Stimulated activated CD4-positive, alpha-beta T cell treated with anti-CD3 and anti-CD28 coated beads, Interleukin-1b, Interleukin-23, amount 100 ng/mL, for 4 hours (primary cell): ENCODE data around the gene NLRP1.

Experiments
- DNase-seq, 2 donors: peaks; one replicate each; pipeline ENCODE4 v3.0.0-alpha.2; 2020; ENCODE audit warnings: low read depth in 2 of 2

Gene NLRP1

DNA sequence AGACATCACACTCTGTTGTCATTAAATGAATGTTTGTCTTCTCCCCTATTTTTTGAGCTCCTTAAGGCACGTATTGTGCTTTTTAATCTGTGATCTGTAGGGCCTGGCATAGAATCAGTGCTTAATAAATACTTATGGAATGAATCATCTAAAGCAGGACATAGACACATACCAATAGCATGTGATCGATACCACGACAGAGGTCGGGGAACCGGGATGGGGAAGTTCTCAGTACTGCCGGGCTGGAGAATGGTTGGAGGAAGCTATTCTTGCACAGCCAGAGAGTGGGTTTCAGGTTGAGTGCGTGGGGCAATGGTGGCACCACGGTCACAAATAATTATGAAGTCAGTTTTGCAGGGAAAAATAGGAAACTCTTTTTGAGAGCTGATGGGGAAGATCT, 26.8 kb downstream of the NLRP1 start:
- DNase-seq = no peak

DNA sequence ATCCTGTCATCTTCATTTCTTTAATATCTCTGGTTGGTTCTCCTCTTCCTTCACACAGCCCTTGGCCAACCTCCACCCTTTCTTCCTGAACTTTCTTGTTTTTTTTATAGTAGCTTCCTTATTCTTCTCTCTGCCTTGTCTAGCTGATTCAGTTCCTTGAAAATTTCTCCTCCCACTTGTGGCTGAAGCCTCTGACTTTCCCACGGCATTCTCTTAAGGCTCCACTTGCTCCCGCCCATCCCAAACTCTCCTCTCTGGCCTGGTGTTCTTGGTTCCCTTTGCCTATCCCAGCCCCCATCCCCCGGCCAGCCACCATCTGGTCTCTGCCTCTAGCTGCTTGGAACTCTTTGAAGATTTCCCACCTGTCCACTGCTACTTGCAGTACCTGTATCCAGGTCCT, 29.1 kb downstream of the NLRP1 start:
- DNase-seq = no peak

DNA sequence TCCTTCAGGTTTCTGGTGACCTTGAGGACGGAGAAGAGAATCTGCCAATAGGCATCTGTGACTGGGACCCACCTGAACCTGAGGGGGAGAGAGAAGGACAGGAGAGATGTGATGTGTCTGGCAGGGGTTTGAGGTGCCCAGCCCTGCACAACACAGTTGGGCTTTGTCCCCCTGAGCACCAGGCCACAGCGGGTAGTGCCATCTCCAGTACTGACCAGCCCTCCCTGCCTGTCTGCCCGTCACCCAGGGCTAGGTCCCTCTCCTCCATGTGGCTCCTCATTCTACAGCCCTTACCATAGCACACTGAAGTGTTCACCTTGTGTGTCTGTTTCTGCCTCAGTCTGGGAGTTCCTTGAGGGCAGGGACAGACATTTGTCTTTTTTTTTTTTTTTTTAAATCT, 30.8 kb downstream of the NLRP1 start:
- DNase-seq = no peak

DNA sequence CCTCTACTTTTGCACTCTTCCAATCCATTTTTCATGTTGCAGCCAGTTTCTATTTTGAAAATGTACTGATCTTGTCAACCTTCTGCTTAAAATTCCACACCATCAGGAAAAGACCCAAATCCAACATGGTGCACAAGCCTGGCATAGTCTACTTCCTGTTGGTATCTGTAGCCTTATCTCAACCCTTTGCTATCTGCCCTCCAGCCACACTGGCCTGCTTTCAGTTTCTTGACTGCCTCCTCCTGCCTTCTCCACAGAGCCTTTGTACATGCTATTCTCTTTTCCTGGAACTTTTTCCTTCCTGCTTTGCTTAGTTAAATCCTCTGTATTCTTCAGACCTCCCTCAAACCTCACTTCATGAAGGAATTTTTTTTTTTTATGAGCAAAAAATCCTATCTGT, 31.5 kb downstream of the NLRP1 start:
- DNase-seq = no peak

DNA sequence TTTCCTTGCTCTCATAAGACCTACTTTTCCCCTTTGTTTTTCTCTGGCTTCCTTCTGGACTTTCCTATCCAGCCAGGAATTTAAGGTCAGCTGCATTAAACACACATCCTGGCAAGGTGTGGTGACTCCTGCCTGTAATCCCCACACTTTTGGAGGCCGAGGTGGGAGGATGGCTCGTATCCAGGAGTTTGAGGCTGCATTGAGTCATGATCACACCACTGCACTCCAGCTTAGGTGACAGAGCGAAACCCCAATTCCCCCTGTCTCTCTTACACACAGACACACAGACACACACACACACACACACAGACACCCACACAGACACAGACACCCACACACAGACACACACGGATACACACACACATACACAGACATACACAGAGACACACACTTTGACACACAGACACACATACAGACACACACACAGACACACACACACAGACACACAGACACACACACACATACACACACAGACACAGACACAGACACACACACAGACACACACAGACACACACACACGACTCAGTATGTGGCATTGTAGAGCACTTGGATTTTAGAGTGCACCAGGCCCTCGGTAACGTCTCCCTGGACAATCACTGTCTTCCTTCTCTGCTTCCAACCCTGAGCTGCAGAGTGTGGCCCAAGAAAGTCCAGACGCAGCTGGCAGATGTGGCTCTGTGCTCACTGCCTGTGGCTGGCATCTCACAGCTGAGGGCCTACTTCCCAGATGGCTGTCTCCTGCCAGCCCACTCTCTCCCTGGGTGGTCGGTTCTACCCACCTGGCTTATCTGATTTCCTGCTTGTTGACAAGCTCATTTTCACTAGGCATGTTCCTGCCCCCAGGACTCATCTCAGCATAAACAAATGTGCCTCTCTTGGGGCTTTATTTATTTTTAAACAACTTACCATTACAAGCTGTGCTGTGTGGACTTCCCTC, 39.0 kb downstream of the NLRP1 start:
- no peak for DNase-seq

DNA sequence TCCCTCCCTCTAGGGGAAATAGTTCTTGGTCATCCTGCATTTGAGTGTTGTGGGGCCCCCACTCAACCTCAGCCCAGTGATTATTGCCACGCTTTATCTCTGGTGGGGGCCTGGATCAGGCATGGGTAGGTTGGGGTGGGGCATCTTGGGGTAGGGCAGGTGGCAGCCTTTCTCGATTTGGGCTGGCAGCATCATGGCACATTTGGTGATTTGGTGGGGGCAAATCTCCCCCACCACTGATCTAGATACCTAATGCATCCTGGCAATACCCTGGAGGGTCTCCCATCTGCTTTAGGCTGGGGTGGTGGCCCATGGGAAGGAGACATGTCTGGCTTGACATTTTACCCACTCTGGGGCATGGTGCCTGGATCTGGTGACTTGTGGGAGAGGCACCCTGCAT, 40.2 kb downstream of the NLRP1 start:
- DNase-seq = no peak

DNA sequence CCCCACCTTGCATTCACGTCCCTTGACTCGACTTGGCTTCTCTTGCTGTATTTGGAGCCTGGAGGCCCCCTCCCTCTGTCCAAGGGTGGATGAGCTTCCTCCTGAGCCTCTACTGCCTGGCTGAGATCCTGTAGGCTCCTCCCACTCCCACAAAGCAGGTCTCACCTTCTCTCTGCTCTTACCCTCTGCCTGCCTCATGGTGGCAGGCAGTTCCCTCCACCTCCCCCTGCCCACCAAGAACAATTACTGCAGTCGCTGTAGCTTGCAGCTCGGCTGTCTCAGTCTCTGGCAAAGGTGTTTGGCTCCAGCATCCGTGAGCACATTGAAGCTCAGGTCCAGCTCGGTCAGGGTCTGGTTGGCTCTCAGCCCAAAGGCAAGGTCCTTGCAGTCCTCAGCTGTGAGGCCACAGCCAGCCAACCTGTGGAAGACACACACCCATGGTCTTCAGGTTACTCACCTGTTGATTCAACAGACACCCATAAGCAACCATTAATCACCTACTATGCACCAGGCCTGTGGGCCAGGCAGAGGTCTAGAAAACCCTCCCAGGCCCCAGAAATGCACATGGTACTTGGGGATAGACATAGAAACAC, 42.6 kb downstream of the NLRP1 start:
- no peak for DNase-seq

DNA sequence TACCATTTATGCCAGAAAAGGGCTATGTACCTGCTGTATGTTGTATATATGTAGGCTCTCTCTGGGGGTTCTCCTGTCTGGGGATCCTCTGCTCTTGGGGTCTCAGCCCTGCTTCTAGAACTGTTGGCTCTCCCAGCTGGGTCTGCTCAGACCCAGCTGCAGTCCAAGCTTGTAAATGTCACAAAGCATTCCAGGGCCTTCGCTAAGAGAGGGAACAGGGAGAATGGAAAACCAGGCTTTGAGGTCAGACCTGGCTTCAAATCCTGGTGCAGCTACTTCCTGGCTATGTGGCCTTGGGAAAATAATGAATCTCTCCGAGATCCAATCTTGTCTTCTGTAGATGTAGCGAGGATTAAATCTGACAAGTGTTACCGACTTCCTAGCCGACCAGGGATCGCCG, 44.0 kb downstream of the NLRP1 start:
- no peak for DNase-seq

DNA sequence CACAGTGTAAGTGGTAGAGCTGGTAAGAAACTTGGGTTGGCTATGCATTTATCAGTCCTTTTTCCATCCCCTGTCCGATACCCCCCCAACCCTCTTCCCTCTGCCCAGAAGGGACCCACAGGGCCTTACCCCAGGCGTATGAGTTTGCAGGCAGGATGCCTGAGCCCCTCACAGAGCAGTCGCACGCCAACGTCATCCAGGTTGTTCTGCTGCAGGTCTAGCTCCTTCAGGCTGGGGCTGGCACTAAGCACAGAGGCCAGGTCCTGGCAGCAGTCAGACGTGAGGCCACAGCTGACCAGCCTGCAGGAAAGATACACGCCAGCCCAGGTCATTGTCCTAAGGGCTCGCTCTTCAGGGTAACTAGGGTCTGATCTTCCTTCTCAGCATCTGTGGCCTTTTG, 45.0 kb downstream of the NLRP1 start:
- no peak for DNase-seq

DNA sequence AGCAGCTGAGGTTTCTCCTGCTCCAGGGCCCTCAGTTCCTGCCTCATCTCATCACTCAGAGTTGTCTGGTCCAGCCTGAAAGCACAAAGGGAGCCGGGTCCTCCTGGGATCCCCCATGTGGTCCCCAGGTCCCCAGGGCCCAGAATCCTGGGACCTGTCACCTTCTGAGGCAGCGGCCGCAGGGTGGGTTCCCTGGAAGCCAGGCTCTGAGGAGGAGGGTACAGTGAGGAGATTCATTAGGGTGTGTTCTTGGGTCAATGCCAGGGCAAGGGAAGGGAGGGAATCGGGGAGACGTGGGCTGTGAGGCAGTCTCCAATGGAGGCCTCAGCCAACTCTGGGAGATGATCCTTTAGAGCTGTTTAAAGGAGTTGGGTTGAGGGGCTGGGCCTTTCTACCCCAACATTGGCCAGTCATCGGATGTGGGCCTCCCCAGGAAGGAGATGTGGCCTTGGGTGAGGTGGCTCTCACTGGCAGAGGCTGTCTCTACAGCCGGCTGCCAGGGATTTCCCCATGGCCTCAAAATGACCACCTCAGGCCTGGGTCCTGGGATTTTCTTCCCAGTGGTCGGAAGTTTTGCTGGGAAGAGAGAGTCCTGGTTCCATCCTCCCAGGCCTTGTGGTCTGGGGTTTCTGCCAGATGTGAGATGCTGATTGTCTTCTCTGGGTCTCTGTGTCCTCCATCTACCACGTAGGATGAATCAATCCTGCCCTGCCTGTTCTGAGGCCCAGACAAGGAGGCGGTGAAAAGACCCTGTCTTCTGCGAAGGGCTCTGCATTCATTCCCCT, 47.3 kb downstream of the NLRP1 start:
- no peak for DNase-seq

DNA sequence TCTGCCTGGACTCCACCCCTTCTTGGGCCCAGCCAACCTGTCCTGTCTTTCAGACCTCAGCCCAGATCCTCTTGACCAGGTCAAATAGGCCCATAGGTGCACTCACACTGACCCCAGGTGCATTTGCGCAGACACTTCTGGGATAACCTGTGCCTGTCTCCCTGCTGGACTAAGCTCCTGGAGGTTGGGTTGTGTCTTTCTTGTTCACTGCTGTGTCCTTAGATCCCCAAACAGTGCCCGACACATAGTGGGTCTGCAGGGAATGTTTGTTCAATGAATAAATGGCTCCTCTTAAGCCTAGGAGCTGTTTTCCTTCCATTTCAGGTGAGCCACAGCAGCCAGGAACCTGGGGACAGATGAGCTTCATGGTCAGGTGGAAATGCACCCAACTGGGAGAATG, 48.9 kb downstream of the NLRP1 start:
- DNase-seq = no peak

DNA sequence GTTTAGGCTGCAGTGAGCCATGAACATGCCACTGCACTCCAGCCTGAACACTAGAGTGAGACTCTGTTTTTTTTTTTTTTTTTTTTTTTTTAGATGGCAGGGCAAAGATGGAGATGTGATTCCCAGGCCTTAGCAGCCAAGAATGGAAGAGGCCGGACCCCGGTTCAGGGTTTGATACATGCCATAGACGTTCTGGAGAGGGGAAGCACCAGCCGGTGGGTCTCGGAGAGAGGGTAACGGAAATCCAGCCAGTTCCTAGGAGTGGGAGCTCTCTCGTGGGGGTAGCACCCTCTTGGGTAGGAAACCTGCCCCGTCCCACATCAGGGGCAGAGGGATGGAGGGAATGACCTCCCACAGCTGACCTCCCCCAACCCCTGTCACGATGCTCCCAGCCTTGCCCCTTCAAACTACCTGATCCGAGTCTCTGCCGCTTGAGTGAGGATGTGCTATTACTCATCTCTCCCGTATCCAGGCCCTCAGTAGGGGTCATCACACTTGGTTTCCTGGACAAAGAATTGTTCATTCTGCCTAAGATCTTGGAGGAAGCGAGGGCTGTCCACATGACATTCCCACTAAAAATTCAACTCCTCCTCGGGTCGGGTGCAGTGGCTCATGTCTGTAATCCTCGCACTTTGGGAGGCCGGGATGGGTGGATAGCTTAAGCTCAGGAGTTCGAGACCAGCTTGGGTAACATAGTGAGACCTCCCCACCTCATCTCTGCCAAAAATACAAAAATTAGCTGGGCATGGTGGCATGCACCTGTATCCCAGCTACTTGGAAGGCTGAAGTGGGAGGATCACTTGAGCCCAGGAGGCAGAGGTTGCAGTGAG, 50.6 kb downstream of the NLRP1 start:
- no peak for DNase-seq

DNA sequence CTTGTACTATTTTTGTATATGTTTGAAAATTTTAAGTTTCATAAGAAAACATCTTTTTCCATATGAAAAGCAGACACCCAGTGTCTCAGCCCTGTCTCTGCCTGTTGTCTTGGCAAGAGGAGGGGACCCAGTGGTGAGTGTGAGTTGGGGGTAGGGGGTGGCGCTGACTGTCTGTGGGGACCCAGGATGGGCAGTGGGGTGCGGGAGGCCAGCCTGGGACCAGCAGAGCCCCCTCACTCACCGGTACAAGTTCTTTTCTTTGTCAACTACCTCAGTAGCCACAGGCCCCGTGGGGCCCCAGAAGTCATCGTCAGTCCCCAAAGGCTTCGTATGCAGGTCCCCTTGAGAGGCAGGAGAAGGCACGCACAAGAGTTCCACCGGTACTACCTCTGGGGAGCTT, 51.7 kb downstream of the NLRP1 start:
- no peak for DNase-seq

DNA sequence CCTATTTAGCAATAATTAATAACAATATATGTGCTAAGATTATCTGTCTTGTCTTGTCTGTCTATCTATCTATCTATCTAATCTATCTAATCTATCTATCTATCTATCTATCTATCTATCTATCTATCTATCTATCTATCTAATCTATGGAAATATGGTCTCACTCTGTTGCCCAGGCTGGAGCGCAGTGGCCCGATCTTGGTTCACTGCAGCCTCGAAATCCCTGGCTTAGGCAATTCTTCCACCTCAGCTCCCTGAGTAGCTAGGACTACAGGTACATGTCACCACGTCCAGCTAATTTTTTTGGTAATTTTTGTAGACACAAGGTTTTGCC, 53.3 kb downstream of the NLRP1 start:
- DNase-seq = no peak

DNA sequence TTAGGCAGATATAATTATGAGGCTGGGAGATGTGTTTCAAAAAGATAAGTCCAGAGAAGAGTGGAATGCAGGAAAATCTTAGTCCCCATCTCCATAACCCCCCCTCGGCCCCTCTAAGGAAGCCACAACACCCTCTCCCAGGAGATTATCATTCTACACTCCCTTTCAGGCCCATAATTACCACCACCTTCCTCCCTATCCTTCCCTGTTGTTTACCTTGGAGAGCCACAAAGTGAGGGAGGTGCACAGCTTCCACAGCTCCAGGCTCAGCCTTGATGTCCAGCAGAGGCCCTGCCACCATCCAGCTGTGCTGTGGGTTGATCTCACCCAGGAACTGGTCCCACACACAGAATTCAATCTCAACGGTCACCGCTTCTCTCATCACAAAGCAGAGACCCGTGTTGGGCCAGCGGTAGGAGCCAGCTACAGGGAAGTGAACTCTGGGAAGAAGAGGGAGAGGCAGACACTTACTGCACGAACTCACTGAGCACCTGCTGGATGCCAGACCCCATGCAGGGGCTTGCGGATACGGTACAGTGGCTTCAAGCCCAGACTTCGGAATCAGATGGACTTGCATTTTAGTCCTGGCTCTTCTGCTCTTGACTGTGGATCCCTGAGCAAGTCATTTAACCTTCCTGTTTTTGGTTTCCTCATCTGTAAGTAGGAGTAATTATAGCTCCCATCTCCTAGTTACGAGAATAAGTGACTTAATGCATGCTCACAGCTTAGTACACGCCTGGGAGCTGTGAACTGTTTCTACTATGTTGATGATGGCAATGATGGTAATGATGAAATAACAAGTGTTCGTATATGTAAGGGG, 53.8 kb downstream of the NLRP1 start:
- DNase-seq = no peak

DNA sequence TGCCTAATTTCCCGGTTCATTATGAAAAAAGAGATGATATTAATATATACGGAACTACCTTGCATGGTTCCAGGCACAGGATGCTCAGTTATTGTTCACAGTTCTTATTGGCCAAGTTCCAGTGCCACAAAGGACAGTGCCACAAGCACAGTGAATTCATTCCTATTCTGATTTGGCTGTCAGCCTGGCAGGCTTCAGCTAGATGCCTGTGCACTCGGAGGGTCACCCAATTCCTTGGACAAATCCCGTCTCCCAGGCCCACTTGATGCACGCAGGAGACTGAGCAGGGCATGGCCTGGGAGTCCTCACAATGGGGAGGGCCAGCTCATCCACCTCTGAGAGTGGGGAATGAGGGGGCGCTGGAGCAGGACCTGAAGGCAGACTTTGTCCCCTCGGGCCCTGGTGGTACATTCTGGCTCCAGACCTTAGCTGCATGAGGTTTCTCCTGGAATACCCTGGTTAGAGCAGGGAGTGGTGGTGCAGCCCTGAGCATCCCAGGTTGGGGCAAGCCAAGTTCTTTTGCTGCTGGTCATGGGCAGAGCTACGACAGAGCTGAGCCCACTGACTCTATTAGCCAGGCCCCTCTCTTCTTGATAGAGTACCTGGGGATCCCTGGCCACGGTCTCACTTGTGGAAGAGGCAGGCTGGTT, 56.6 kb downstream of the NLRP1 start:
- DNase-seq = no peak

DNA sequence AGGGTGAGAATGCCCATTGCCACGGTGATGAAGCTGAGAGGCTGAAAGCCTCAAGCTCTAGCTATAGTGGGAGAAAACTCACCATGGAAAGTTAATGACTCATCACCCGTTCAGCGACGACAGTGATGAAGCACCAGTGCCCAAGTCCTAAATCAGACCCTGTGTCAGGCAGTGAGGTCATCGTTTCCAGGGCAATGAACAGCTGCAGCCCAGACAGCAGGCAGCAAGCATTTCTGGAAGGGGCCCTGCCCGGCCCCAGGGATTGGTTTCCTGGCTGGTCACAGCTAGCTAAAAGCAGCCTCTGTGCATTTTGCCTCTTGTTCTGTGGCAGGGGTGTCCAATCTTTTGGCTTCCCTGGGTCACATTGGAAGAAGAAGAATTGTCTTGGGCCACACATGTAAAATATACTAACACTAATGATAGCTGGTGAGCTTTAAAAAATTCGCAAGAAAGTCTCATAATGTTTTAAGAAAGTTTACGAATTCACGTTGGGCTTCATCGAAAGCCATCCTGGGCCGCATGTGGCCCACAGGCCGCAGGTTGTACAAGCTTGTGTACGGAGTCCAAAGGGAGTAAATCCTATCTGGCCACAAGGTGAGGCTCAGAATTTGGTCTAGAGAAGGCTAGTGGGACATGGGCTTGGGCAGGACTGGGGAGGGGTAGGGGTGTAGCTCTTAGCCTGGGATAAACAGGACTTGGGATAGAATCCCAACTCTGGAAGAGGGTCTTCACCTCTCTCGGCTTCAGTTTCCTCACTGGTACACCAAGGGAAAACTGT, 57.3 kb downstream of the NLRP1 start:
- DNase-seq = peak; percentile 16 to 18

DNA sequence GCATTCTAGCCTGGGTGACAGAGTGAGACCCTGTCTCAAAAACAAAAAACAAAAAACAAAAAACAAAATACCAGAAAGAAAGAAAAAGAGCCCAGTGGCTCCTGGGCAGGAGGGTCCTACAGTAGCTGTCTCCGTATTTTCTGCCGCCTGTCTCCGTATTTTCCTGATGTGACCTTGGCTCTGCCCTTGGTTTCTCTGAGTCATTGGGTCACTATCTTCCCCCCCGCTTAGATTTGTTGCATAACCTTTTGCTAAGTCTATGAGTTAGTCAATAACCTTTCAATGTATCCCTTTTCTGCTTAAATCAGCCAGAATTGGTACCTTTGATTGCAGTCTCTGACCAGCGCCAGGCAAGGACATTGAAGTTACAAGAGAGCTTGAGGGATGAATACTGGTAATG, 61.1 kb downstream of the NLRP1 start:
- no peak for DNase-seq

DNA sequence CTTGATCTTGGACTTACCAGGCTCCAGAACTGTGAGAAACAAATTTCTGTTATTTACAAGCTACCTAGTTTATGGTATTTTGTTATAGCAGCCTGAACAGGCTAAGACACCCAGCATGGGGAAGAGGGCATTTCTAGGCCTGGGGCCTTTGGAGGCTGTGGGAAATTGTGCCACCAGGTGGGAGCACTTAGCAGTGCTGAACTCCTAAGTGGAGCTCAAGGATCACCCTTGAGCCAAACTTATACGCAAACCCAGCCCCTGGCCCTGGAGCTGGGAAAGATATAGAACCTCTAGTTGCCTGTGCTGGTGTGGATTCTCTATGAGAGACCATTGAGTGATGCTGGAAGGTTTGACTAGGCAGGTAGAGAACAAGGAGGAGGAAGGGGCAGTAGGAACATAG, 61.8 kb downstream of the NLRP1 start:
- no peak for DNase-seq
